Neural cell (in vitro differentiated cells): Measurements from ENCODE around the gene PHLPP1. TPM values are rescaled to one million over a fixed set of nuclear protein-coding genes. Genes with fewer than 3 reads are reported as not detected.

Source experiments
- H2AFZ ChIP-seq: fragments of 200-600, 300-800 bp; sonication (generic), shearing (Covaris generic); 2 replicates; pipeline ENCODE4 v1.6.0; 2014; ENCODE audit warnings: low read depth, mild to moderate bottlenecking, antibody characterized with exemption, low read length, moderate library complexity
- H3F3A ChIP-seq: fragments of 200-600 bp; shearing (Covaris generic); 2 replicates; pipeline ENCODE4 v1.6.1; 2016; ENCODE audit warnings: mild to moderate bottlenecking, moderate library complexity, mixed read lengths, antibody characterized with exemption, low read length; ENCODE audit not compliant: insufficient read depth, poor library complexity, severe bottlenecking
- H3K27ac ChIP-seq: fragments of 200-600, 300-800 bp; sonication (generic), shearing (Covaris generic); 2 replicates; pipeline ENCODE4 v1.5.1; 2014; ENCODE audit warnings: mild to moderate bottlenecking, low read length, moderate library complexity
- H3K27me3 ChIP-seq: fragments of 300-800, 200-600 bp; sonication (generic), shearing (Covaris generic); 2 replicates; pipeline ENCODE4 v1.6.0; 2014; ENCODE audit warnings: mild to moderate bottlenecking, low read depth, low read length, moderate library complexity; ENCODE audit not compliant: insufficient read depth
- H3K36me3 ChIP-seq: fragments of 300-800, 200-600 bp; sonication (generic), shearing (Covaris generic); 2 replicates; pipeline ENCODE4 v1.5.1; 2014; ENCODE audit warnings: mild to moderate bottlenecking, antibody characterized with exemption, low read length, moderate library complexity; ENCODE audit not compliant: insufficient read depth
- H3K4me2 ChIP-seq: fragments of 300-800, 200-600 bp; sonication (generic), shearing (Covaris generic); 2 replicates; pipeline ENCODE4 v1.6.0; 2014; ENCODE audit warnings: mild to moderate bottlenecking, low read length
- H3K4me3 ChIP-seq: fragments of 300-800, 200-600 bp; sonication (generic), shearing (Covaris generic); 2 replicates; pipeline ENCODE4 v1.5.1; 2014; ENCODE audit warnings: mild to moderate bottlenecking, low read length, moderate library complexity
- H3K79me2 ChIP-seq: fragments of 200-600 bp; shearing (Covaris generic); replicated peaks from 2 replicates; pipeline ENCODE4 v1.6.0; 2014; ENCODE audit warnings: mild to moderate bottlenecking, low read length, moderate library complexity; ENCODE audit not compliant: insufficient read depth
- H3K9ac ChIP-seq: fragments of 300-800, 200-600 bp; sonication (generic), shearing (Covaris generic); 2 replicates; pipeline ENCODE4 v1.6.1; 2016; ENCODE audit warnings: mild to moderate bottlenecking, low read length, mixed read lengths
- H3K9me2 ChIP-seq: fragments of 200-600 bp; shearing (Covaris generic); 2 replicates; pipeline ENCODE4 v1.6.1; 2016; ENCODE audit warnings: mild to moderate bottlenecking, low read length, mixed read lengths; ENCODE audit not compliant: insufficient read depth
- H3K9me3 ChIP-seq: fragments of 200-600, 300-800 bp; sonication (generic), shearing (Covaris generic); 2 replicates; pipeline ENCODE4 v1.6.1; 2016; ENCODE audit warnings: mild to moderate bottlenecking, mixed run types, low read length, moderate library complexity, mixed read lengths
- H4K20me1 ChIP-seq: fragments of 200-600 bp; shearing (Covaris generic); 2 replicates; pipeline ENCODE4 v1.6.1; 2016; ENCODE audit warnings: mild to moderate bottlenecking, mixed run types; ENCODE audit not compliant: insufficient read depth
- CTCF ChIP-seq: fragments of 450-650 bp; IDR thresholded peaks from 2 replicates; pipeline ENCODE4 v1.5.1; 2014; ENCODE audit warnings: antibody characterized with exemption, mild to moderate bottlenecking, moderate library complexity; ENCODE audit not compliant: poor library complexity, severe bottlenecking
- EP300 ChIP-seq: fragments of 450-650 bp; conservative IDR thresholded peaks from 2 replicates; pipeline ENCODE4 v1.6.1; 2014; ENCODE audit warnings: antibody characterized with exemption, mild to moderate bottlenecking, moderate library complexity; ENCODE audit not compliant: poor library complexity, severe bottlenecking
- EZH2 ChIP-seq: fragments of 200-600, 300-800 bp; shearing (Covaris generic), sonication (generic); IDR thresholded peaks from 2 replicates; pipeline ENCODE4 v1.6.1; 2014; ENCODE audit warnings: antibody characterized with exemption, low read length, borderline replicate concordance, mild to moderate bottlenecking; ENCODE audit not compliant: insufficient read depth, poor library complexity, severe bottlenecking
- MXI1 ChIP-seq: fragments of 450-650 bp; conservative IDR thresholded peaks from 2 replicates; pipeline ENCODE4 v1.6.1; 2014; ENCODE audit warnings: antibody characterized with exemption, mild to moderate bottlenecking; ENCODE audit not compliant: poor library complexity, severe bottlenecking
- POLR2AphosphoS5 ChIP-seq: IDR thresholded peaks from 2 replicates; pipeline ENCODE4 v1.6.1; 2012
- RAD21 ChIP-seq: fragments of 450-650 bp; conservative IDR thresholded peaks from 2 replicates; pipeline ENCODE4 v1.6.1; 2014; ENCODE audit warnings: antibody characterized with exemption, mild to moderate bottlenecking, moderate library complexity
- REST ChIP-seq: IDR thresholded peaks from 2 replicates; pipeline ENCODE4 v1.6.1; 2012; ENCODE audit warnings: borderline replicate concordance
- SMC3 ChIP-seq: fragments of 450-650 bp; conservative IDR thresholded peaks from 2 replicates; pipeline ENCODE4 v1.6.1; 2014; ENCODE audit warnings: antibody characterized with exemption, mild to moderate bottlenecking, moderate library complexity; ENCODE audit not compliant: poor library complexity
- TAF1 ChIP-seq: IDR thresholded peaks from 2 replicates; pipeline ENCODE4 v1.6.1; 2012; ENCODE audit warnings: low read depth
- polyA plus RNA-seq: library from polyadenylated mRNA; depleted of rRNA; stranded (reverse); fragments of >200 nt; gene quantifications from 2 replicates; pipeline ENCODE4 v1.2.3, GENCODE V29; 2014

Gene PHLPP1
- polyA plus RNA-seq, 1 donor from 2014 or later, result 4.5 TPM

GRCh38 chr18:62848946-62849345 lies 133.6 kb downstream of the PHLPP1 start:
- Histone ChIP-seq H3K9me2 (no peaks in the 10 kb centered on the region), H3K27ac (no peak overlapping the region), H3K36me3 (no peaks in the 10 kb centered on the region), H3K9me3 (no peaks in the 10 kb centered on the region), H3K27me3 (no peaks in the 10 kb centered on the region), H4K20me1 (no peaks in the 10 kb centered on the region), H2AFZ (no peak overlapping the region), H3K4me3 (no peak overlapping the region), H3K79me2 (peaks cover 4% of the 10 kb centered on the region), H3K9ac (no peak overlapping the region), H3K4me2 (no peak overlapping the region), H3F3A (peaks cover 4% of the 10 kb centered on the region)
- TF ChIP-seq POLR2AphosphoS5, result no peak
- no peak for TF ChIP-seq CTCF
- TF ChIP-seq MXI1, result no peak
- no peak for TF ChIP-seq EP300
- TF ChIP-seq EZH2, result no peak

- Histone ChIP-seq H3K4me2 (no peak overlapping the region), H2AFZ (no peak overlapping the region), H3K9me2 (no peaks in the 10 kb centered on the region), H3K9ac (no peak overlapping the region), H3F3A (no peaks in the 10 kb centered on the region), H3K4me3 (no peak overlapping the region), H4K20me1 (no peaks in the 10 kb centered on the region), H3K79me2 (peaks cover 4% of the 10 kb centered on the region), H3K36me3 (no peaks in the 10 kb centered on the region), H3K9me3 (no peaks in the 10 kb centered on the region), H3K27me3 (no peaks in the 10 kb centered on the region), H3K27ac (no peak overlapping the region)
- TF ChIP-seq EP300 (no peak), SMC3 (no peak), CTCF (no peak), EZH2 (no peak), MXI1 (no peak), POLR2AphosphoS5 (no peak), REST (no peak), TAF1 (no peak), RAD21 (no peak)
Observed at GRCh38 chr18:62850619-62851306, 135.4 kb downstream of the PHLPP1 start.
